Astrocyte (in vitro differentiated cells and primary cell): ENCODE results near the gene ATP6V0B. TPM values are rescaled to one million over a fixed set of nuclear protein-coding genes. Genes with fewer than 3 reads are reported as not detected.

Experiments
- DNase-seq: peaks from one replicate; pipeline ENCODE4 v3.0.0-alpha.2; 2010; ENCODE audit warnings: low read depth
- FAIRE-seq: peaks from 2 replicates; lab custom pipeline; 2011; peaks lifted over from hg19 to GRCh38; lab: Jason Lieb, UNC
- H2AFZ ChIP-seq: 2 replicates; pipeline ENCODE4 v1.6.0; 2012; ENCODE audit warnings: low read depth, low read length, inconsistent platforms
- H3K27ac ChIP-seq: 2 replicates; pipeline ENCODE4 v1.5.1; 2011; ENCODE audit warnings: low read depth, low read length, inconsistent platforms
- H3K27me3 ChIP-seq: 2 replicates; pipeline ENCODE4 v1.6.0; 2011; ENCODE audit warnings: low read length, inconsistent platforms; ENCODE audit not compliant: insufficient read depth
- H3K36me3 ChIP-seq: 2 replicates; pipeline ENCODE4 v1.5.1; 2011; ENCODE audit warnings: low read length, inconsistent platforms; ENCODE audit not compliant: insufficient read depth
- H3K4me1 ChIP-seq: 2 replicates; pipeline ENCODE4 v1.5.1; 2011; ENCODE audit warnings: low read length, inconsistent platforms; ENCODE audit not compliant: insufficient read depth
- H3K4me2 ChIP-seq: 2 replicates; pipeline ENCODE4 v1.6.0; 2012; ENCODE audit warnings: low read length, inconsistent platforms
- H3K4me3 ChIP-seq: 2 replicates; pipeline ENCODE4 v1.5.1; 2011; ENCODE audit warnings: low read depth, mild to moderate bottlenecking, low read length, inconsistent platforms; ENCODE audit not compliant: insufficient read depth
- H3K79me2 ChIP-seq: 2 replicates; pipeline ENCODE4 v1.6.0; 2012; ENCODE audit warnings: mild to moderate bottlenecking, low read length, inconsistent platforms; ENCODE audit not compliant: insufficient read depth
- H3K9ac ChIP-seq: 2 replicates; pipeline ENCODE4 v1.6.0; 2012; ENCODE audit warnings: mild to moderate bottlenecking, low read length, inconsistent platforms
- H3K9me3 ChIP-seq: 2 replicates; pipeline ENCODE4 v1.5.1; 2012; ENCODE audit warnings: low read depth, mild to moderate bottlenecking, low read length, inconsistent platforms; ENCODE audit not compliant: insufficient read depth
- H4K20me1 ChIP-seq: 2 replicates; pipeline ENCODE4 v1.6.0; 2012; ENCODE audit warnings: low read length, inconsistent platforms; ENCODE audit not compliant: insufficient read depth
- H3K27ac Mint-ChIP-seq: one replicate; pipeline ENCODE4 v1.8.0; 2021; ENCODE audit warnings: mild to moderate bottlenecking, mixed read lengths; ENCODE audit not compliant: unreplicated experiment
- H3K27me3 Mint-ChIP-seq: one replicate; pipeline ENCODE4 v1.8.0; 2021; ENCODE audit warnings: low read depth, mixed read lengths; ENCODE audit not compliant: unreplicated experiment
- H3K36me3 Mint-ChIP-seq: one replicate; pipeline ENCODE4 v1.8.0; 2021; ENCODE audit warnings: low read depth, mixed read lengths; ENCODE audit not compliant: unreplicated experiment
- H3K4me1 Mint-ChIP-seq: one replicate; pipeline ENCODE4 v1.8.0; 2021; ENCODE audit warnings: low read depth, mixed read lengths; ENCODE audit not compliant: unreplicated experiment
- H3K4me3 Mint-ChIP-seq: one replicate; pipeline ENCODE4 v1.8.0; 2021; ENCODE audit warnings: mild to moderate bottlenecking, moderate library complexity, mixed read lengths; ENCODE audit not compliant: unreplicated experiment
- H3K9me3 Mint-ChIP-seq: one replicate; pipeline ENCODE4 v1.8.0; 2021; ENCODE audit warnings: mild to moderate bottlenecking, mixed read lengths; ENCODE audit not compliant: unreplicated experiment
- CTCF ChIP-seq: IDR thresholded peaks from 2 replicates; pipeline ENCODE4 v1.5.1; 2011; ENCODE audit warnings: low read depth, mild to moderate bottlenecking, inconsistent platforms, low read length, moderate library complexity; ENCODE audit not compliant: insufficient read depth
- EZH2 ChIP-seq: IDR thresholded peaks from 2 replicates; pipeline ENCODE4 v1.6.1; 2012; ENCODE audit warnings: mild to moderate bottlenecking, low read length, inconsistent platforms; ENCODE audit not compliant: insufficient read depth
- total RNA-seq: library from RNA; stranded (reverse); gene quantifications from 2 replicates; pipeline ENCODE4 v1.2.1, GENCODE V29; 2021

The ATP6V0B gene
- total RNA-seq, 1 donor from 2014 or later: 175 TPM

GRCh38 chr1:43937179-43937865 lies 37.4 kb upstream of the ATP6V0B start:
- Histone ChIP-seq H2AFZ (no peak overlapping the region), H3K36me3 (no peaks in the 10 kb centered on the region), H3K9ac (no peak overlapping the region), H3K9me3 (no peaks in the 10 kb centered on the region), H3K4me3 (no peak overlapping the region), H3K27ac (no peak overlapping the region), H3K27me3 (peaks cover 2% of the 10 kb centered on the region), H3K4me2 (no peak overlapping the region), H3K4me1 (peaks cover 18% of the 10 kb centered on the region), H3K79me2 (no peaks in the 10 kb centered on the region), H4K20me1 (peaks cover 16% of the 10 kb centered on the region)
- FAIRE-seq (no peak), DNase-seq (no peak)
- H3K36me3 Mint-ChIP-seq: peaks cover 9% of the 10 kb centered on the region
- peaks cover 12% of the 10 kb centered on the region for H3K4me1 Mint-ChIP-seq
- no peak overlapping the region for H3K27ac Mint-ChIP-seq
- H3K27me3 Mint-ChIP-seq: peaks cover 16% of the 10 kb centered on the region
- H3K9me3 Mint-ChIP-seq: no peaks in the 10 kb centered on the region
- TF ChIP-seq EZH2 (no peak), CTCF (no peak)
- H3K4me3 Mint-ChIP-seq: no peak overlapping the region

- no peak overlapping the region for H3K9ac ChIP-seq
- peaks cover 2% of the 10 kb centered on the region for H3K27me3 ChIP-seq
- no peak overlapping the region for H3K4me3 ChIP-seq
- TF ChIP-seq CTCF (no peak), EZH2 (no peak)
- H3K4me2 ChIP-seq: no peak overlapping the region
- H3K9me3 ChIP-seq: no peaks in the 10 kb centered on the region
- DNase-seq: no peak
- Mint-ChIP-seq H3K36me3 (peaks cover 9% of the 10 kb centered on the region), H3K27me3 (peaks cover 16% of the 10 kb centered on the region), H3K4me3 (no peak overlapping the region), H3K27ac (no peak overlapping the region), H3K4me1 (peaks cover 6% of the 10 kb centered on the region), H3K9me3 (no peaks in the 10 kb centered on the region)
- H3K79me2 ChIP-seq: no peaks in the 10 kb centered on the region
- H4K20me1 ChIP-seq: peaks cover 16% of the 10 kb centered on the region
- no peak overlapping the region for H3K27ac ChIP-seq
- FAIRE-seq: no peak
- H2AFZ ChIP-seq: no peak overlapping the region
- H3K36me3 ChIP-seq: no peaks in the 10 kb centered on the region
- peaks cover 7% of the 10 kb centered on the region for H3K4me1 ChIP-seq
These were observed 36.4 kb upstream of the ATP6V0B start for GRCh38 chr1:43938383-43938782.

GRCh38 chr1:43938892-43939587 lies 35.7 kb upstream of the ATP6V0B start:
- no peak for FAIRE-seq
- peaks cover 4% of the 10 kb centered on the region for H3K4me1 Mint-ChIP-seq

More at GRCh38 chr1:43938892-43939587, 35.7 kb upstream of the ATP6V0B start:
- H3K4me2 ChIP-seq: no peak overlapping the region
- Mint-ChIP-seq H3K27me3 (peaks cover 16% of the 10 kb centered on the region), H3K36me3 (peaks cover 9% of the 10 kb centered on the region), H3K9me3 (no peaks in the 10 kb centered on the region), H3K4me3 (no peak overlapping the region), H3K27ac (no peak overlapping the region)
- H3K4me3 ChIP-seq: no peak overlapping the region
- no peak for DNase-seq
- H3K79me2 ChIP-seq: no peaks in the 10 kb centered on the region
- no peak overlapping the region for H3K9ac ChIP-seq
- TF ChIP-seq CTCF: no peak
- TF ChIP-seq EZH2: no peak
- H3K36me3 ChIP-seq: no peaks in the 10 kb centered on the region
- no peak overlapping the region for H3K27ac ChIP-seq
- H3K9me3 ChIP-seq: no peaks in the 10 kb centered on the region
- H3K27me3 ChIP-seq: peaks cover 2% of the 10 kb centered on the region
- H3K4me1 ChIP-seq: peaks cover under 1% of the 10 kb centered on the region
- H4K20me1 ChIP-seq: peaks cover 16% of the 10 kb centered on the region
- H2AFZ ChIP-seq: no peak overlapping the region
